HG03066 (cell line): ENCODE results near the gene COL6A3.
"Not testable (repeated sequence)": the region's sequence is repeated elsewhere in the genome, so short reads cannot be mapped to it uniquely, and the experiment has no call there.

Source experiments
- ATAC-seq: cut with Tn5 transposase; IDR thresholded peaks from one replicate; pipeline ENCODE4 v1.9.1; 2021; ENCODE audit warnings: low read depth; ENCODE audit not compliant: unreplicated experiment

Gene COL6A3

GRCh38 chr2:237320801-237321560 lies 93.0 kb downstream of the COL6A3 start:
- ATAC-seq, result no peak

- no peak for ATAC-seq
Observed at GRCh38 chr2:237319887-237320286, 94.1 kb downstream of the COL6A3 start.

GRCh38 chr2:237319086-237319820 lies 94.7 kb downstream of the COL6A3 start:
- no peak for ATAC-seq

GRCh38 chr2:237316339-237316738 lies 97.6 kb downstream of the COL6A3 start:
- no peak for ATAC-seq

GRCh38 chr2:237315829-237316225 lies 98.1 kb downstream of the COL6A3 start:
- ATAC-seq, result no peak

GRCh38 chr2:237315170-237315828 lies 98.7 kb downstream of the COL6A3 start:
- ATAC-seq, result no peak

GRCh38 chr2:237314681-237315080 lies 99.3 kb downstream of the COL6A3 start:
- no peak for ATAC-seq

GRCh38 chr2:237314198-237314597 lies 99.8 kb downstream of the COL6A3 start:
- ATAC-seq, result no peak

GRCh38 chr2:237312021-237312755 lies 101.8 kb downstream of the COL6A3 start:
- no peak for ATAC-seq

- no peak for ATAC-seq
Observed at GRCh38 chr2:237310515-237311114, 103.3 kb downstream of the COL6A3 start.

GRCh38 chr2:237309416-237309815 lies 104.5 kb downstream of the COL6A3 start:
- ATAC-seq, result no peak

GRCh38 chr2:237309011-237309410 lies 105.0 kb downstream of the COL6A3 start:
- ATAC-seq, result no peak

GRCh38 chr2:237307474-237307873 lies 106.5 kb downstream of the COL6A3 start:
- no peak for ATAC-seq

- no peak for ATAC-seq
Observed at GRCh38 chr2:237306787-237307170, 107.2 kb downstream of the COL6A3 start.

GRCh38 chr2:237306083-237306786 lies 107.7 kb downstream of the COL6A3 start:
- ATAC-seq, result no peak

GRCh38 chr2:237305579-237305978 lies 108.4 kb downstream of the COL6A3 start:
- ATAC-seq, result no peak

GRCh38 chr2:237304763-237305514 lies 109.0 kb downstream of the COL6A3 start:
- ATAC-seq, result no peak

- ATAC-seq, result not testable (repeated sequence)
Observed at GRCh38 chr2:237303244-237303643, 110.7 kb downstream of the COL6A3 start.

- ATAC-seq, result no peak
Observed at GRCh38 chr2:237301595-237301994, 112.4 kb downstream of the COL6A3 start.
